ENCODE data around the gene TGM6. TPM values are rescaled to one million over a fixed set of nuclear protein-coding genes. Genes with fewer than 3 reads are reported as not detected.

The TGM6 gene
- not detected for total RNA-seq

DNA sequence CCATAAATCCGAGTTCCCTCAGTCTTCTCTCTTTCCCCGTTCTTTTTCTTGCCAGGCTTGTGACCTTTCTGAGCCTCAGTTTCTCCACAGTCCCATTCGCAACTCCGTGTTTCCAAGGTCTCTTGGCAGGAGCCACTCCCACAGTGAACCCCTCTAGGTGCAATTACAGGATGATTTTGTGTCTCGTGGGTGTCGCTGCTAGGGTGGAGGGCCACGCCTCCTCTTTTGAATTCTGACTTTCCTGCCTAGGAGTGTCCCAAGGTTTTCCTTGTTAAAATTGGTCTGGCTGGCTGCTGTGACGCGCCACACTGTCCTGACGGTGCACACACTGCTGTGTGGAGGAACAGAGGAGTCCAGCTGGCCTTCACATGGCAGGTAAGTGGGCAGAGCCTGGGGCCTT lies at the start of gene TGM6:
TGM6 (plus strand) TSS at position 301 of the 400 bp plus-strand sequence; CDS start at position 369, 68 bp downstream.
- ATAC-seq (replicated peaks in 1 of 2) (no peak), DNase-seq (no peak)
- peaks cover 35% of the 10 kb centered on the region for H3K27me3 Mint-ChIP-seq (ENCODE audit: low read depth)
- no peak within 1 kb of the TSS for H3K27ac Mint-ChIP-seq
- no peaks in the 10 kb centered on the region for H3K9me3 Mint-ChIP-seq
- no peaks in the 10 kb centered on the region for H3K36me3 Mint-ChIP-seq (ENCODE audit: insufficient read depth in 2 of 2)
- H3K4me1 Mint-ChIP-seq (ENCODE audit: low read depth): peaks cover 16% of the 10 kb centered on the region
- no peak within 1 kb of the TSS for H3K4me3 Mint-ChIP-seq

DNA sequence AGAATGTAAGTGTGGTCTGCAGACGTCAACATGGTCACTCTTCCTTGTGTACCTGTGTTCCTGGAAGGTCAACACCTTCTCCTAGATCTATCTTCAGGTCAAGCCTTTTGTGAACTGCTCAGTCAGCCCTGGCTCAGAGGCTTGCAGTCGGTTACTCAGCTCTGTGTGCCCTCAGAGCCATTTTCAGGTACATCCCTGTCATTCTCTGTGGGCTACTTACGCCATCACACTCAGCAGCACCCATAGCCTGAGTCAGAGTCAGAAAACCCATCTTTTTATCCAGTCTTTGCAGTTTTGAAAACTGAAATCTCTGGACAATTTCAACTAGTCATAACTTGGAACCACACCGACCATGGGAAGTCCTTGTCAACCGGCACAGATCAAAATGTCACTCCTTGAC lies 49.6 kb upstream of the TGM6 start:
- DNase-seq (no peak), ATAC-seq (replicated peaks in 1 of 2) (peak in 1 of 2 donors; percentile 69)
- Mint-ChIP-seq H3K4me1 (ENCODE audit: low read depth) (no peaks in the 10 kb centered on the region), H3K27ac (no peak overlapping the region), H3K27me3 (ENCODE audit: low read depth) (no peaks in the 10 kb centered on the region), H3K36me3 (ENCODE audit: insufficient read depth in 2 of 2) (no peaks in the 10 kb centered on the region), H3K4me3 (no peak overlapping the region), H3K9me3 (no peaks in the 10 kb centered on the region)

DNA sequence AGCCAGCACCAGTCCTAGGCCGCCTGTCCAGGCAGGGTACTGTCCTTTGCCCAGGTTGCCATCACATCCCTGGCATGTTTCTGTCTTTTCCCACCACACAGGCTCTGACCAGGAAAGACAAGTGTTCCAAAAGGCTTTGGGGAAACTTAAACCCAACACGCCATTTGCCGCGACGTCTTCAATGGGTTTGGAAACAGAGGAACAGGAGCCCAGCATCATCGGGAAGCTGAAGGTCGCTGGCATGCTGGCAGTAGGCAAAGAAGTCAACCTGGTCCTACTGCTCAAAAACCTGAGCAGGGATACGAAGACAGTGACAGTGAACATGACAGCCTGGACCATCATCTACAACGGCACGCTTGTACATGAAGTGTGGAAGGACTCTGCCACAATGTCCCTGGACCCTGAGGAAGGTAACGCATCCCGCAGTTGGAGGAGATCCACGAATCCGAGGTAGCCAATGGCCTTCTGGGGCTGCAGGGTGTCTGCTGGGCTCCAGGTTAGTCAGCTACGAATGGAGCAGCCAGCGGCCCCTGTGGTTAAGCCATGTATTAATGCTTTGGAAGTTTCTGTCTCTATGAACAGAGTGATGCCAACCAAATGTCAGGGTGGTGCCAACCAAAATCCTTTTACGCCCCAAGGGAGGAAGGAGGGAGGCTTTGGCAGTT lies 48.7 kb upstream of the TGM6 start:
- H3K36me3 Mint-ChIP-seq (ENCODE audit: insufficient read depth in 2 of 2): no peaks in the 10 kb centered on the region
- H3K27ac Mint-ChIP-seq: no peak overlapping the region
- H3K9me3 Mint-ChIP-seq: no peaks in the 10 kb centered on the region
- H3K27me3 Mint-ChIP-seq (ENCODE audit: low read depth): no peaks in the 10 kb centered on the region
- ATAC-seq (replicated peaks in 1 of 2): no peak
- H3K4me3 Mint-ChIP-seq: no peak overlapping the region
- H3K4me1 Mint-ChIP-seq (ENCODE audit: low read depth): no peaks in the 10 kb centered on the region
- no peak for DNase-seq

DNA sequence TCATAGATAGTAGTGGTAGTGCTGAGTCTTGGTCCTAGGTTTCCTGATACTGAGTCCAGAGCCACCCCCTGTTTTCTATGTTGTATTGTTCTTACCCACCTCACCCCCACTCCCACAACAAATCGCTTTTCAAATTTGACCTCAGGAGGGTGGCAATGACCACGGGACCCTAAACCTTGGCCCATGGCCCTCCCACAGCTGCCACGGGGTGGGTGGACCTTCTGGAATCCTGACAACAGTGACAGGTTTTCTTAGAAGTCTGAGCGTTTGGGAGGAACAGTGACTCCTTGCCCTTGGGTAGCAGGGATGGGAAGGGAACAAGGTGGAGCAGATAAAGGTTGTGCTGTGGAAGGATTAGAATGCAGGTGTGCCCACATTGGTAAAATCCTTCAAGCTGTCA lies 48.0 kb upstream of the TGM6 start:
- DNase-seq: no peak
- H3K27me3 Mint-ChIP-seq (ENCODE audit: low read depth): no peaks in the 10 kb centered on the region
- H3K9me3 Mint-ChIP-seq: no peaks in the 10 kb centered on the region
- no peak overlapping the region for H3K4me3 Mint-ChIP-seq
- ATAC-seq (replicated peaks in 1 of 2): no peak
- no peaks in the 10 kb centered on the region for H3K36me3 Mint-ChIP-seq (ENCODE audit: insufficient read depth in 2 of 2)
- H3K27ac Mint-ChIP-seq: no peak overlapping the region
- no peaks in the 10 kb centered on the region for H3K4me1 Mint-ChIP-seq (ENCODE audit: low read depth)

DNA sequence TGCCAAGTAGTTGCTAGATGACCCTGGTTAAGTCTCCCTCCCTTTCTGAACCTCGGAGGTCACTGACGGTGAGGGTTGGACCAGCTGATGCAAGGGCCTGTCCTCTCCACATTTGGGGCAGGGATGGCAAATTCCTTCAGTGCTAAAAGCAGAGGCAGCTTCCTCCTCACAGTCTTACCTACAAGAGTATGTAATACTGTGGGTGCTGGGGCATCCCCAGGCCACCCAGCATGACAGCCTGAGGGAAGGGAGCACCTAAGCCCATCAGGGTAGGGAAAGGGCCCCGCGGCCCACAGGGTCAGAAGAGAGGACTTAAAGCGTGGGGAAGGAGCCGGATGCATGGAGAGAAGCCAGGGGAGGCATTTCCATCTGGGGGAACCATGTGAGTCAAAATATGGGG lies 46.9 kb upstream of the TGM6 start:
- ATAC-seq (replicated peaks in 1 of 2) (no peak), DNase-seq (no peak)
- no peaks in the 10 kb centered on the region for H3K4me1 Mint-ChIP-seq (ENCODE audit: low read depth)
- H3K36me3 Mint-ChIP-seq (ENCODE audit: insufficient read depth in 2 of 2): no peaks in the 10 kb centered on the region
- H3K27ac Mint-ChIP-seq: no peak overlapping the region
- H3K9me3 Mint-ChIP-seq: no peaks in the 10 kb centered on the region
- no peak overlapping the region for H3K4me3 Mint-ChIP-seq
- no peaks in the 10 kb centered on the region for H3K27me3 Mint-ChIP-seq (ENCODE audit: low read depth)

DNA sequence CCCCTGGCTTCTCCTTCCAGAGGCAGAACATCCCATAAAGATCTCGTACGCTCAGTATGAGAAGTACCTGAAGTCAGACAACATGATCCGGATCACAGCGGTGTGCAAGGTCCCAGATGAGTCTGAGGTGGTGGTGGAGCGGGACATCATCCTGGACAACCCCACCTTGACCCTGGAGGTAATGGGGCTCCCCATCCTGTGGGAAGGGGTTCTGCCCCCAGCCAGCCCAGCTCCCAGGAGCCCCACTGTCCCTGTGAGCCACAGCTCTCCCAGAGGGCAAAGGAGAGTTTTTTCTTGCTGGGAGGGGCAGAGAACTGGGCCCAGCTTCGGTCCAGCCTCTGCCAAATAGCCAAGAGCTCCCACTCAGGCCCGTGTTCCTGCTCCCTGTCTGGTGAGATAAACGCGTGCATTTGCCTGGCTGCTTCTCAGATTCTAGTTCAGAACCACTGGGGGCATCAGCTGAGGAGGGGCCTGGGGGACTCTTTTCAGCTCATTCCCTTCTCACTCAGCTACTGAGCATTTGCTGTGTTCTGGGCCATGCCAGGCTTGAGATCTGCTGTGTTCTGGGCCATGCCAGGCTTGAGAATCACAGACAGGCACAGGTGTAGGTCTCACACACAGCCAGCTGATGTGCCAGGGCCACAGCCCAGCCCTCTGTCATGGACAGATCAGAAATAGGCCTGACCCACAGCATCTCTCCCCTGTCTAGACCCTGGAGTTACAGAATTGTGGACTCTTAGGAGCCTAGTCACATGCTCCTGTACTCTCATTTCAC lies 45.4 kb upstream of the TGM6 start:
- Mint-ChIP-seq H3K27ac (no peak overlapping the region), H3K36me3 (ENCODE audit: insufficient read depth in 2 of 2) (no peaks in the 10 kb centered on the region), H3K27me3 (ENCODE audit: low read depth) (no peaks in the 10 kb centered on the region), H3K4me1 (ENCODE audit: low read depth) (no peaks in the 10 kb centered on the region), H3K4me3 (no peak overlapping the region), H3K9me3 (no peaks in the 10 kb centered on the region)
- DNase-seq (no peak), ATAC-seq (replicated peaks in 1 of 2) (no peak)

DNA sequence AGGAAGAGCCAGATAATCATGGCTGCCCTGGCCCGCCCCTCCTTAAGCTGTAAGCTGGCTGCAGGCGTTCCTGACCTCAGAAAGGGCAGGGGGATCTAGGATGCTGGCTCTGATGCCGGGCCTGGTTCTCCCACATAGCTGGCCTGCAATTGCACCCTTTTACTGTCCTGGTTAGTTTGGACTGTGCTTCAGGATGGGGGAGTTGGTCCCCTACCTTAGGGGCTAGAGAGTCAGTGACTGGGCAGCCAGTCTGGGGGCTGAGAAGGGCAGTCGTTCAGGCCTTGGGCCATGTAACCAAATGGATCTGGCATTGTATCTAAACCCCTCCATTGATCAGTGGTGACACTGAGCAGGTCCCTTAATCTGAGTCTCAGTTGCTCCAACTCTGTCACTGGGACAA lies 44.2 kb upstream of the TGM6 start:
- DNase-seq (no peak), ATAC-seq (replicated peaks in 1 of 2) (no peak)
- Mint-ChIP-seq H3K9me3 (no peaks in the 10 kb centered on the region), H3K36me3 (ENCODE audit: insufficient read depth in 2 of 2) (no peaks in the 10 kb centered on the region), H3K27me3 (ENCODE audit: low read depth) (peaks cover 6% of the 10 kb centered on the region), H3K4me1 (ENCODE audit: low read depth) (no peaks in the 10 kb centered on the region), H3K27ac (no peak overlapping the region), H3K4me3 (no peak overlapping the region)

DNA sequence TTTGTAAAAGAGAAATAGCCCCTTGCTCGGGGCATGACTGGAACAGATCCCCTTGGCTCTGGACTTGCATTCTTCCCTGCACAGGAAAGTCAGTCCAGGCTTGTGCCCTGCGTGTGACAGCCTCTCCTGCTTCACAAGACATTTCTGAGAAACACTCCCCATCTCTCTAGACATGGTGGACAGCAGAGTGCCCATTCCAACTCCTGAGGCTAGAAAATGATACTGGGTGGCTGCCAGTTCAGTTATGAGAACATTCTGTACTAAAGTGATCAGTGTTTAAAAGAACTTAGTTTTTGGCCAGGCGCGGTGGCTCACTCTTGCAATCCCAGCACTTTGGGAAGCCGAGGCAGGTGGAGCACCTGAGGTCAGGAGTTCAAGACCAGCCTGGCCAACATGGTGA lies 43.6 kb upstream of the TGM6 start:
- Mint-ChIP-seq H3K9me3 (no peaks in the 10 kb centered on the region), H3K36me3 (ENCODE audit: insufficient read depth in 2 of 2) (no peaks in the 10 kb centered on the region), H3K4me3 (no peak overlapping the region), H3K4me1 (ENCODE audit: low read depth) (no peaks in the 10 kb centered on the region), H3K27me3 (ENCODE audit: low read depth) (peaks cover 6% of the 10 kb centered on the region), H3K27ac (no peak overlapping the region)
- no peak for ATAC-seq (replicated peaks in 1 of 2)
- no peak for DNase-seq

DNA sequence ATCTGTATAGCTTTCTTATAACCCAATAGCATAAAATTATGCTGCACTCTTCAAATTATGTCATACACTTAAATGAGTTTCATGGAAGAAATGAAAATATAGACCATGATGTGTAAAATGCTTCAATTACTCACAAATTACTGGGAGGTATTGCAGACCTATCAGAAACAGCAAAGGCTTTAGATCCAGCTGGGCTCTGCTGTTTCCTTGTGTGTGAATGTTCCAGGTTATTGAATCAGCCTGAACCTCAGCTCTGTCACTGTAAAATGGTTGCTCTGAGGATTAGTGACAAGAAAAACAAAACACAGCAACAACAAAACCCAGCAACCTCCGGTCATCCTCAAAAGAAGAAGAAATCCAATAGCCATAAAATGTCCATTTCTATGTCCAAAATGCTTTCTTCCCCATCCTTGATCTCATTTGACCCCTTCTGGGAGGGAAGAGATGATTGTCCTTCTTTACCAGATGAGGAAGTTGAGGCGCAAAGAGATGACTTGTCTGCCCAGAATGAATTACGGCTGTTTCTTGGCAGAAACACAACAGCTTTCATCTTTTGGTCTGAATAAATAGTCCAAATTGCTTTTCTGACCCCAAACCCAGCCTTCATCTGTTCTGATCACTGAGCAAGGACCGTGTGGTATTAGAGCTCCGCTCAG lies 42.2 kb upstream of the TGM6 start:
- H3K27ac Mint-ChIP-seq: no peak overlapping the region
- peaks cover 6% of the 10 kb centered on the region for H3K27me3 Mint-ChIP-seq (ENCODE audit: low read depth)
- no peaks in the 10 kb centered on the region for H3K36me3 Mint-ChIP-seq (ENCODE audit: insufficient read depth in 2 of 2)
- H3K4me3 Mint-ChIP-seq: no peak overlapping the region
- DNase-seq (no peak), ATAC-seq (replicated peaks in 1 of 2) (no peak)
- no peaks in the 10 kb centered on the region for H3K9me3 Mint-ChIP-seq
- H3K4me1 Mint-ChIP-seq (ENCODE audit: low read depth): no peaks in the 10 kb centered on the region

DNA sequence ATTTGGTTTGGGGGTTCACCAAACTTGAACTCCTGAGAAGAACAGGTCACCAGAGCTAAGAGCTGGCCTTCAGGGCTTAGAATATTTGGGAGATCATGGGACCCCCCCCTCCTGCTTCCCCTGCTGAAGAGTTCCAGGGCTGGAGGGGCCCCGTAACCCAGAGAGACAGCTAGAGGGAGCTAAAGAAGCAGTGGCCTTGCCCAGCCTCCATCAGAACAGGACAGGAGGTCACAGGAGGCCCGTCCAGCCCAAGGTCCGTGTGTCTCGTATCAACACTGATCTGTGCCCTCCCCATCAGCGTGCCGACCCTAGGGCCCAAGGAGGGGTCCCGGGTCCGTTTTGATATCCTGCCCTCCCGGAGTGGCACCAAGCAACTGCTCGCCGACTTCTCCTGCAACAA lies 40.6 kb upstream of the TGM6 start:
- ATAC-seq (replicated peaks in 1 of 2) (no peak), DNase-seq (no peak)
- H3K27ac Mint-ChIP-seq: no peak overlapping the region
- no peaks in the 10 kb centered on the region for H3K9me3 Mint-ChIP-seq
- H3K4me1 Mint-ChIP-seq (ENCODE audit: low read depth): no peaks in the 10 kb centered on the region
- no peaks in the 10 kb centered on the region for H3K36me3 Mint-ChIP-seq (ENCODE audit: insufficient read depth in 2 of 2)
- H3K4me3 Mint-ChIP-seq: no peak overlapping the region
- H3K27me3 Mint-ChIP-seq (ENCODE audit: low read depth): peaks cover 6% of the 10 kb centered on the region

DNA sequence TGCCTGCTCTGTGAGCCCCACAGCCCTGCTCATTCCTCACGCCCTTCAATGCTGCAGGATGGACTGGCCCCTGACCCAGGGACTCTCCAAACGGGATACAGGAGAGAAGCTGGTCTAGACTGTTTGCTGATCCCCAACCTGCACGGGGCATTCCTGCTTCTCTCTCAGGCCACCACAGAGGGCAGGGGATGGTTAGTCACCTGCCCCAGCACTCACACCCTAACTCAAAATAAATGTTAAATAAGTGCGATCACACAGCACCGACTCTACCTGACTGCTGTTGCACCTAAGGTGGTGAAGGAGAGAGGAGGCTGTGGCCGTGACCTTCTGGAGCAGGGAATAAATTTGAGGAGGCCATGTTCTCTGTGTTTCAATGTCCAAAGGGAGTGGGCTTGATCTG lies 39.9 kb upstream of the TGM6 start:
- Mint-ChIP-seq H3K4me1 (ENCODE audit: low read depth) (no peaks in the 10 kb centered on the region), H3K27me3 (ENCODE audit: low read depth) (peaks cover 11% of the 10 kb centered on the region), H3K9me3 (no peaks in the 10 kb centered on the region), H3K36me3 (ENCODE audit: insufficient read depth in 2 of 2) (no peaks in the 10 kb centered on the region), H3K27ac (no peak overlapping the region), H3K4me3 (no peak overlapping the region)
- no peak for ATAC-seq (replicated peaks in 1 of 2)
- no peak for DNase-seq

DNA sequence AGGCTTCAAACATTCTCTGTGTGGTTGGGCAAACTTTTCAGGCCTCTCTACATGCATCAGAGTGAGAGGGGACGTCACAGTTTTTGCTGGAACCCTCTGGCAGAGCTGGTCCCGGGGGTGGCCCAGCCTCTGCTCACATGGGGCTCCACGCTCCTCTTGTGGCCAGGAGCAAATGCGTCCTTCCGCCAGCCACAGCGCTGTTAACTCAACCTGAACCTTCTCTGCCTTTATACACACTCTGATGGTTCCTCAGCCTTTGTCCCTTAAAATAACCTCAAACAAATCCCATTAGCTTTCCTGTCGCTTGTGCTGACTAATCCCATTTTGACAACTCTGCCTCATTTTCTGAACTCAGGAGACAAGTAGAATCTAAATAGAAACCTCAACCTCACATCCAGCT lies 39.4 kb upstream of the TGM6 start:
- H3K4me1 Mint-ChIP-seq (ENCODE audit: low read depth): no peaks in the 10 kb centered on the region
- no peaks in the 10 kb centered on the region for H3K9me3 Mint-ChIP-seq
- ATAC-seq (replicated peaks in 1 of 2): no peak
- H3K36me3 Mint-ChIP-seq (ENCODE audit: insufficient read depth in 2 of 2): no peaks in the 10 kb centered on the region
- H3K27ac Mint-ChIP-seq: no peak overlapping the region
- peaks cover 12% of the 10 kb centered on the region for H3K27me3 Mint-ChIP-seq (ENCODE audit: low read depth)
- DNase-seq: no peak
- no peak overlapping the region for H3K4me3 Mint-ChIP-seq

DNA sequence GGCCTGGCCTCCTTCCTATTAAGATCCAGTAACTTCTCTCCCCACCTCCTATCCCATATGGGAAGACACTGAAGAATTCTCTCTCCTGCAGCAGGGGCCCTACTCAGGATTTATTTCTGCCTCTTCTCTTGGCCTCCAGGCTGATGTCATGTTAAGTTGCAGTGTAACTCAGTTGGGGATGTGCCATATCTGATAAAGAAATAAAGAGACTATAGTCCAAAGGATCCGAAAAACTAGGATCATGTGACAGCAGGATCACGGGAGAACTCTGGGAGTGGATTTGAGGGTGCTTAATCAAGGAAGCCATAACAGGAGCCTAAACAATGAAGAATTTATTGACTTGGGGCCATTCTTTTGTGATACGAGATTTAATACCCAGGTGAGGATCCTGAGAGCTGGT lies 38.5 kb upstream of the TGM6 start:
- H3K27ac Mint-ChIP-seq: no peak overlapping the region
- no peak overlapping the region for H3K4me3 Mint-ChIP-seq
- H3K27me3 Mint-ChIP-seq (ENCODE audit: low read depth): peaks cover 12% of the 10 kb centered on the region
- H3K9me3 Mint-ChIP-seq: no peaks in the 10 kb centered on the region
- no peaks in the 10 kb centered on the region for H3K4me1 Mint-ChIP-seq (ENCODE audit: low read depth)
- ATAC-seq (replicated peaks in 1 of 2): no peak
- no peaks in the 10 kb centered on the region for H3K36me3 Mint-ChIP-seq (ENCODE audit: insufficient read depth in 2 of 2)
- DNase-seq: no peak

All from activated T-cell treated with anti-CD3 and anti-CD28 coated beads, Interleukin-2, amount 50 U/mL, for 72 hours (primary cell).